Neural progenitor cell (in vitro differentiated cells): ENCODE data around the gene CEP104. TPM values are rescaled to one million over a fixed set of nuclear protein-coding genes. Genes with fewer than 3 reads are reported as not detected.

Experiments
- DNase-seq: peaks from one replicate; pipeline ENCODE4 v3.0.0-alpha.2; 2016; ENCODE audit warnings: low spot score
- H2AFZ ChIP-seq: fragments of 200-600 bp; sonication (generic); replicated peaks from 2 replicates; pipeline ENCODE4 v1.6.1; 2016; ENCODE audit warnings: antibody characterized with exemption
- H3F3A ChIP-seq: fragments of 200-600 bp; sonication (generic); 2 replicates; pipeline ENCODE4 v1.6.1; 2016; ENCODE audit warnings: antibody characterized with exemption, low read depth
- H3K27ac ChIP-seq: fragments of 200-600 bp; sonication (generic); 2 replicates; pipeline ENCODE4 v1.5.1; 2016; ENCODE audit warnings: mild to moderate bottlenecking
- H3K27me3 ChIP-seq: fragments of 200-600 bp; sonication (generic); 2 replicates; pipeline ENCODE4 v1.6.1; 2016; ENCODE audit warnings: mild to moderate bottlenecking, moderate library complexity
- H3K36me3 ChIP-seq: fragments of 200-600 bp; sonication (generic); 2 replicates; pipeline ENCODE4 v1.5.1; 2016
- H3K4me1 ChIP-seq: fragments of 200-600 bp; sonication (generic); 2 replicates; pipeline ENCODE4 v1.6.1; 2016; ENCODE audit warnings: mixed run types
- H3K4me2 ChIP-seq: fragments of 200-600 bp; sonication (generic); 2 replicates; pipeline ENCODE4 v1.6.1; 2016
- H3K4me3 ChIP-seq: fragments of 200-600 bp; sonication (generic); 2 replicates; pipeline ENCODE4 v1.5.1; 2016
- H3K79me2 ChIP-seq: fragments of 200-600 bp; sonication (generic); 2 replicates; pipeline ENCODE4 v1.6.1; 2016; ENCODE audit warnings: low read depth
- H3K9ac ChIP-seq: fragments of 200-600 bp; sonication (generic); 2 replicates; pipeline ENCODE4 v1.6.1; 2016
- H3K9me3 ChIP-seq: fragments of 200-600 bp; sonication (generic); 2 replicates; pipeline ENCODE4 v1.5.1; 2016; ENCODE audit warnings: low read depth
- H4K20me1 ChIP-seq: fragments of 200-600 bp; sonication (generic); 2 replicates; pipeline ENCODE4 v1.6.1; 2016; ENCODE audit warnings: low read depth
- H3K27ac Mint-ChIP-seq: 3 replicates; pipeline ENCODE4 v1.8.0; 2021; ENCODE audit warnings: mixed read lengths
- H3K27me3 Mint-ChIP-seq: 2 replicates; pipeline ENCODE4 v1.8.0; 2022; ENCODE audit warnings: low read depth, mild to moderate bottlenecking, inconsistent platforms, moderate library complexity, mixed read lengths; ENCODE audit not compliant: insufficient read depth
- H3K36me3 Mint-ChIP-seq: 3 replicates; pipeline ENCODE4 v1.8.0; 2021; ENCODE audit warnings: mixed read lengths
- H3K4me1 Mint-ChIP-seq: 3 replicates; pipeline ENCODE4 v1.8.0; 2021; ENCODE audit warnings: mixed read lengths
- H3K4me3 Mint-ChIP-seq: 3 replicates; pipeline ENCODE4 v1.8.0; 2021; ENCODE audit warnings: mild to moderate bottlenecking, moderate library complexity, mixed read lengths
- H3K9me3 Mint-ChIP-seq: 3 replicates; pipeline ENCODE4 v1.8.0; 2020; ENCODE audit warnings: mixed read lengths
- CTCF ChIP-seq: fragments of 200-600 bp; sonication (generic); IDR thresholded peaks from 2 replicates; pipeline ENCODE4 v1.5.1; 2017; ENCODE audit warnings: antibody characterized with exemption, mild to moderate bottlenecking
- EZH2 ChIP-seq: fragments of 200-600 bp; sonication (generic); IDR thresholded peaks from 2 replicates; pipeline ENCODE4 v1.6.1; 2017; ENCODE audit warnings: antibody characterized with exemption, mild to moderate bottlenecking, moderate library complexity
- EZH2phosphoT487 ChIP-seq: fragments of 200-600 bp; sonication (generic); IDR thresholded peaks from 2 replicates; pipeline ENCODE4 v1.6.1; 2017; ENCODE audit warnings: antibody characterized with exemption
- total RNA-seq: library from RNA; depleted of rRNA; stranded (reverse); fragments of >200 nt; gene quantifications from 2 replicates; pipeline ENCODE4 v1.2.3, GENCODE V29; 2015; ENCODE audit warnings: low replicate concordance

The CEP104 gene
- total RNA-seq, 1 donor from 2014 or later = 12.9 TPM

GRCh38 chr1:3850857-3851256 lies 6.2 kb downstream of the CEP104 start:
- H3K4me2 ChIP-seq = no peak overlapping the region
- H3K9me3 Mint-ChIP-seq = no peaks in the 10 kb centered on the region
- peaks cover 19% of the 10 kb centered on the region for H3K79me2 ChIP-seq
- H3K27ac ChIP-seq = no peak overlapping the region
- H3K27ac Mint-ChIP-seq = no peak overlapping the region
- no peak overlapping the region for H3K4me3 ChIP-seq
- H3K4me1 ChIP-seq = peaks cover 4% of the 10 kb centered on the region
- no peak overlapping the region for H2AFZ ChIP-seq
- H4K20me1 ChIP-seq = peaks cover 5% of the 10 kb centered on the region
- H3K36me3 ChIP-seq = no peaks in the 10 kb centered on the region
- H3K4me1 Mint-ChIP-seq = peaks cover 3% of the 10 kb centered on the region
- H3K27me3 Mint-ChIP-seq = no peaks in the 10 kb centered on the region
- TF ChIP-seq EZH2 (no peak), CTCF (no peak), EZH2phosphoT487 (no peak)
- peaks cover 4% of the 10 kb centered on the region for H3K36me3 Mint-ChIP-seq
- DNase-seq = no peak
- no peaks in the 10 kb centered on the region for H3K27me3 ChIP-seq
- no peaks in the 10 kb centered on the region for H3F3A ChIP-seq
- H3K9me3 ChIP-seq = no peaks in the 10 kb centered on the region
- H3K4me3 Mint-ChIP-seq = no peak overlapping the region
- H3K9ac ChIP-seq = no peak overlapping the region

- no peaks in the 10 kb centered on the region for H3K9me3 ChIP-seq
- no peak overlapping the region for H3K9ac ChIP-seq
- H3K36me3 ChIP-seq = no peaks in the 10 kb centered on the region
- no peaks in the 10 kb centered on the region for H3K79me2 ChIP-seq
- no peak overlapping the region for H3K27ac Mint-ChIP-seq
- no peaks in the 10 kb centered on the region for H3F3A ChIP-seq
- no peak overlapping the region for H3K4me3 ChIP-seq
- no peaks in the 10 kb centered on the region for H3K27me3 ChIP-seq
- H3K4me1 Mint-ChIP-seq = no peaks in the 10 kb centered on the region
- H3K4me2 ChIP-seq = no peak overlapping the region
- no peak overlapping the region for H3K4me3 Mint-ChIP-seq
- no peak overlapping the region for H2AFZ ChIP-seq
- H3K36me3 Mint-ChIP-seq = peaks cover 8% of the 10 kb centered on the region
- no peaks in the 10 kb centered on the region for H3K9me3 Mint-ChIP-seq
- TF ChIP-seq EZH2 = no peak
- DNase-seq = no peak
- H3K27me3 Mint-ChIP-seq = no peaks in the 10 kb centered on the region
- no peaks in the 10 kb centered on the region for H4K20me1 ChIP-seq
- H3K4me1 ChIP-seq = no peaks in the 10 kb centered on the region
- H3K27ac ChIP-seq = no peak overlapping the region
Observed at GRCh38 chr1:3847081-3847480, 9.9 kb downstream of the CEP104 start.

- Histone ChIP-seq H3F3A (no peaks in the 10 kb centered on the region), H3K9me3 (no peaks in the 10 kb centered on the region), H3K4me2 (no peak overlapping the region), H3K79me2 (no peaks in the 10 kb centered on the region), H3K9ac (no peak overlapping the region), H3K27ac (no peak overlapping the region), H3K27me3 (no peaks in the 10 kb centered on the region), H4K20me1 (no peaks in the 10 kb centered on the region), H3K36me3 (no peaks in the 10 kb centered on the region), H2AFZ (no peak overlapping the region), H3K4me3 (no peak overlapping the region), H3K4me1 (no peaks in the 10 kb centered on the region)
- Mint-ChIP-seq H3K9me3 (no peaks in the 10 kb centered on the region), H3K4me3 (no peak overlapping the region), H3K4me1 (no peaks in the 10 kb centered on the region), H3K36me3 (peaks cover 8% of the 10 kb centered on the region), H3K27ac (no peak overlapping the region), H3K27me3 (no peaks in the 10 kb centered on the region)
- TF ChIP-seq EZH2 (no peak), CTCF (no peak), EZH2phosphoT487 (no peak)
- DNase-seq = no peak
Observed at GRCh38 chr1:3846541-3846940, 10.5 kb downstream of the CEP104 start.

DNA sequence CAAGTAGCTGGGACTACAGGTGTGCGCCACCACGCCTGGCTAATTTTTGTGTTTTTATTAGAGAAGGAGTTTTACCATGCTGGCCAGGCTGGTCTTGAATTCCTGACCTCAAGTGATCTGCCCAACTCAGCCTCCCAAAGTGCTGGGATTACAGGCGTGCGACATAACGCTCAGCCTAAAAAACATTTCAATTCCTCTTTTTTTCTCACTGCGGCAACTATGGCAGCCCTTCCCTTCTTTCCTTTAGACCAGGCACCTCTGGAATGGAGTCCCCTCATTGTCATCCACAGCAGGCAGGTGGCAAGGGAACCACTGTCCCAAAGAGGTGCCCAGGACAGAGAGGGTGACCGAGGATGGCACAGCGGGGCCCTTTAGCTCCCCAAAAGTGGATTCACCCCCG lies 14.1 kb downstream of the CEP104 start:
- no peaks in the 10 kb centered on the region for H3K4me1 ChIP-seq
- H3K9me3 ChIP-seq = no peaks in the 10 kb centered on the region
- H3K36me3 Mint-ChIP-seq = peaks cover 19% of the 10 kb centered on the region
- no peak overlapping the region for H3K27ac Mint-ChIP-seq
- no peak overlapping the region for H3K4me2 ChIP-seq
- H2AFZ ChIP-seq = no peak overlapping the region
- no peak overlapping the region for H3K27ac ChIP-seq
- no peaks in the 10 kb centered on the region for H3K36me3 ChIP-seq
- no peaks in the 10 kb centered on the region for H3K79me2 ChIP-seq
- DNase-seq = no peak
- no peaks in the 10 kb centered on the region for H3F3A ChIP-seq
- no peaks in the 10 kb centered on the region for H4K20me1 ChIP-seq
- no peak overlapping the region for H3K4me3 ChIP-seq
- H3K4me3 Mint-ChIP-seq = no peak overlapping the region
- H3K27me3 ChIP-seq = no peaks in the 10 kb centered on the region
- TF ChIP-seq CTCF (no peak), EZH2phosphoT487 (no peak), EZH2 (no peak)
- no peaks in the 10 kb centered on the region for H3K4me1 Mint-ChIP-seq
- H3K9me3 Mint-ChIP-seq = no peaks in the 10 kb centered on the region
- H3K9ac ChIP-seq = no peak overlapping the region
- no peaks in the 10 kb centered on the region for H3K27me3 Mint-ChIP-seq
